ENCODE results near the gene PDE12. TPM values are rescaled to one million over a fixed set of nuclear protein-coding genes. Genes with fewer than 3 reads are reported as not detected.

PDE12 gene
- total RNA-seq, 4 donors from 2014 or later = 19.6 to 28.7 (median 25.0) TPM

- H3K27me3 ChIP-seq = no peaks in the 10 kb centered on the region
- H3K9me3 ChIP-seq = no peaks in the 10 kb centered on the region
- no peak overlapping the region for H3K27ac ChIP-seq
- no peaks in the 10 kb centered on the region for H3K4me1 ChIP-seq
- H3K36me3 ChIP-seq = peaks cover 63% of the 10 kb centered on the region
- no peak for DNase-seq (ENCODE audit: low spot score in 2 of 2)
- 69% methylated on average over 3 of the region's 3 CpGs for WGBS
- no peak overlapping the region for H3K4me3 ChIP-seq
- TF ChIP-seq EP300 (IDR thresholded peaks at IDR 0.05) = no peak
- TF ChIP-seq POLR2A (IDR thresholded peaks at IDR 0.05) = no peak
- TF ChIP-seq POLR2AphosphoS5 (IDR thresholded peaks at IDR 0.05) = no peak
- no peak for TF ChIP-seq CTCF (IDR thresholded peaks at IDR 0.05)
Measured at GRCh38 chr3:57572096-57572495, 16.0 kb downstream of the PDE12 start.

GRCh38 chr3:57575966-57576626 is 20.0 kb downstream of the PDE12 start:
- TF ChIP-seq CTCF (IDR thresholded peaks at IDR 0.05) (no peak), EP300 (IDR thresholded peaks at IDR 0.05) (no peak), POLR2AphosphoS5 (IDR thresholded peaks at IDR 0.05) (no peak), POLR2A (IDR thresholded peaks at IDR 0.05) (no peak)
- DNase-seq (ENCODE audit: low spot score in 2 of 2) = no peak
- H3K27me3 ChIP-seq = no peaks in the 10 kb centered on the region
- WGBS = 75% methylated on average over 3 of the region's 3 CpGs
- peaks cover 88% of the 10 kb centered on the region for H3K36me3 ChIP-seq
- no peak overlapping the region for H3K4me3 ChIP-seq
- H3K4me1 ChIP-seq = no peaks in the 10 kb centered on the region
- no peak overlapping the region for H3K27ac ChIP-seq
- H3K9me3 ChIP-seq = no peaks in the 10 kb centered on the region

GRCh38 chr3:57577801-57578200 is 21.7 kb downstream of the PDE12 start:
- no peak for DNase-seq (ENCODE audit: low spot score in 2 of 2)
- H3K36me3 ChIP-seq = peaks cover 81% of the 10 kb centered on the region
- no peak overlapping the region for H3K4me3 ChIP-seq
- no peak overlapping the region for H3K27ac ChIP-seq
- no peak for TF ChIP-seq POLR2AphosphoS5 (IDR thresholded peaks at IDR 0.05)
- TF ChIP-seq CTCF (IDR thresholded peaks at IDR 0.05) = no peak
- no peak for TF ChIP-seq EP300 (IDR thresholded peaks at IDR 0.05)
- no peak for TF ChIP-seq POLR2A (IDR thresholded peaks at IDR 0.05)
- H3K4me1 ChIP-seq = peaks cover 6% of the 10 kb centered on the region
- H3K27me3 ChIP-seq = no peaks in the 10 kb centered on the region
- H3K9me3 ChIP-seq = no peaks in the 10 kb centered on the region
- 93% methylated on average over 9 of the region's 9 CpGs for WGBS

GRCh38 chr3:57582474-57583168 is 26.5 kb downstream of the PDE12 start:
- H3K27me3 ChIP-seq = no peaks in the 10 kb centered on the region
- no peaks in the 10 kb centered on the region for H3K9me3 ChIP-seq
- no peak for DNase-seq (ENCODE audit: low spot score in 2 of 2)
- no peak overlapping the region for H3K27ac ChIP-seq
- H3K36me3 ChIP-seq = peaks cover 47% of the 10 kb centered on the region
- H3K4me3 ChIP-seq = no peak overlapping the region
- peaks cover 8% of the 10 kb centered on the region for H3K4me1 ChIP-seq
- TF ChIP-seq EP300 (IDR thresholded peaks at IDR 0.05) = no peak
- peak in 1 of 2 donors; percentile 20 for TF ChIP-seq CTCF (IDR thresholded peaks at IDR 0.05)
- WGBS = 90% methylated on average over 7 of the region's 7 CpGs

GRCh38 chr3:57583544-57583943 is 27.5 kb downstream of the PDE12 start:
- Histone ChIP-seq H3K36me3 (peaks cover 38% of the 10 kb centered on the region), H3K4me1 (peaks cover 8% of the 10 kb centered on the region), H3K27ac (no peak overlapping the region), H3K27me3 (no peaks in the 10 kb centered on the region), H3K4me3 (no peak overlapping the region), H3K9me3 (no peaks in the 10 kb centered on the region)
- no peak for DNase-seq (ENCODE audit: low spot score in 2 of 2)
- TF ChIP-seq EP300 (IDR thresholded peaks at IDR 0.05) = no peak
- no peak for TF ChIP-seq CTCF (IDR thresholded peaks at IDR 0.05)
- no peak for TF ChIP-seq POLR2A (IDR thresholded peaks at IDR 0.05)
- TF ChIP-seq POLR2AphosphoS5 (IDR thresholded peaks at IDR 0.05) = no peak
- 89% methylated on average over 2 of the region's 2 CpGs for WGBS
